DOHH2 (cell line): ENCODE results near the gene INTS6L.

Source experiments
- EZH2phosphoT487 ChIP-seq: fragments of 200-600 bp; sonication (generic); IDR thresholded peaks from 2 replicates; pipeline ENCODE4 v1.6.1; 2017; ENCODE audit warnings: borderline replicate concordance, mild to moderate bottlenecking, antibody characterized with exemption, low read length, moderate library complexity, mixed read lengths
- TF ChIP-seq, protein P1 (sequence below): fragments of 200-600 bp; sonication (generic); IDR thresholded peaks from one replicate; pipeline ENCODE4 v1.5.1; 2014; ENCODE audit warnings: antibody characterized with exemption, mild to moderate bottlenecking, low read depth, low read length; ENCODE audit not compliant: poor library complexity, severe bottlenecking

DNA sequence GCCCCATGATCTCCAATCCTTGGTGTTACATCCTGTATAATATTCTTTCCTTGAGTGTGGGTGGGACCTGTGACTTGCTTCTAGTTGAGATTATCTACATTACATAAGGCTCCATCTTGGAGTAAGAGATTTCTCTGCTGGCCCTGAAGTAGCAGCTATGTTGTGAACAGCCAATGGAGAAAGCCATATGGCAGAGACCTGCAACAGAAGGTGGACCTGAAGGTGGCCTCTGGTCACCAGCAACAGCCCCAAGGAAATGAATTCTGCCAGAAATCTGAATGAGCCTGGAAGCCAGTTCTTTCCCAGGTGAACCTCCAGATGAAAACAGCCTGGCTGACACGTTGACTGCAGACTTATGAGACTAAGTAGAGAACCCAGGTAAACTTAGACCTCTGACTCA is 2.3 kb upstream of the INTS6L start:
- TF ChIP-seq, protein P1, sequence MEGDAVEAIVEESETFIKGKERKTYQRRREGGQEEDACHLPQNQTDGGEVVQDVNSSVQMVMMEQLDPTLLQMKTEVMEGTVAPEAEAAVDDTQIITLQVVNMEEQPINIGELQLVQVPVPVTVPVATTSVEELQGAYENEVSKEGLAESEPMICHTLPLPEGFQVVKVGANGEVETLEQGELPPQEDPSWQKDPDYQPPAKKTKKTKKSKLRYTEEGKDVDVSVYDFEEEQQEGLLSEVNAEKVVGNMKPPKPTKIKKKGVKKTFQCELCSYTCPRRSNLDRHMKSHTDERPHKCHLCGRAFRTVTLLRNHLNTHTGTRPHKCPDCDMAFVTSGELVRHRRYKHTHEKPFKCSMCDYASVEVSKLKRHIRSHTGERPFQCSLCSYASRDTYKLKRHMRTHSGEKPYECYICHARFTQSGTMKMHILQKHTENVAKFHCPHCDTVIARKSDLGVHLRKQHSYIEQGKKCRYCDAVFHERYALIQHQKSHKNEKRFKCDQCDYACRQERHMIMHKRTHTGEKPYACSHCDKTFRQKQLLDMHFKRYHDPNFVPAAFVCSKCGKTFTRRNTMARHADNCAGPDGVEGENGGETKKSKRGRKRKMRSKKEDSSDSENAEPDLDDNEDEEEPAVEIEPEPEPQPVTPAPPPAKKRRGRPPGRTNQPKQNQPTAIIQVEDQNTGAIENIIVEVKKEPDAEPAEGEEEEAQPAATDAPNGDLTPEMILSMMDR = no peak
- no peak for TF ChIP-seq EZH2phosphoT487
